ENCODE data around the gene NCAPD2. TPM values are rescaled to one million over a fixed set of nuclear protein-coding genes. Genes with fewer than 3 reads are reported as not detected.

Gene NCAPD2
- polyA plus RNA-seq, 3 donors: 62.2 to 76.7 (median 70.6) TPM

DNA sequence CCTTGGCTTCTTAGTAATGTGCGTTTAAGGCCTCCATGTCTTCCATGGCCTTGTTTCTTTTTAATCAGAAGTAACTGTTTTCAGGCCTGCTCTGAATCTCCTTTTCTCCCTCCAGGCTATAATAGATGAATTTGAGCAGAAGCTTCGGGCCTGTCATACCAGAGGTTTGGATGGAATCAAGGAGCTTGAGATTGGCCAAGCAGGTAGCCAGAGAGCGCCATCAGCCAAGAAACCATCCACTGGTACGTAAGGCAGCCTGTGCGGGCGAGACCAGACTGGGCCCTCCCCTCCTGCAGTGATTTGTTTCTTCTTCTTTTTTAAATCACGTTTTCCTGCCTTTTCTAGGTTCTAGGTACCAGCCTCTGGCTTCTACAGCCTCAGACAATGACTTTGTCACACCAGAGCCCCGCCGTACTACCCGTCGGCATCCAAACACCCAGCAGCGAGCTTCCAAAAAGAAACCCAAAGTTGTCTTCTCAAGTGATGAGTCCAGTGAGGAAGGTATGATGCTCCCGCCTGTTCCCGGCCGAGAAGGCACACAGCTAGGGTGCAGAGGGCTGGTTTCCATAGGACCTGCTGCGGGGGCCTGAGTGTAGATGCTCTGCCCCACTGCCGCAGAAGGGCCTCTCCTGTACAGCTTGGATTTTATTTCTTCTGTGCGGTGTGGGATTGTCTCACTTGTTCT, 36.8 kb downstream of the NCAPD2 start:
- DNase-seq: no peak

DNA sequence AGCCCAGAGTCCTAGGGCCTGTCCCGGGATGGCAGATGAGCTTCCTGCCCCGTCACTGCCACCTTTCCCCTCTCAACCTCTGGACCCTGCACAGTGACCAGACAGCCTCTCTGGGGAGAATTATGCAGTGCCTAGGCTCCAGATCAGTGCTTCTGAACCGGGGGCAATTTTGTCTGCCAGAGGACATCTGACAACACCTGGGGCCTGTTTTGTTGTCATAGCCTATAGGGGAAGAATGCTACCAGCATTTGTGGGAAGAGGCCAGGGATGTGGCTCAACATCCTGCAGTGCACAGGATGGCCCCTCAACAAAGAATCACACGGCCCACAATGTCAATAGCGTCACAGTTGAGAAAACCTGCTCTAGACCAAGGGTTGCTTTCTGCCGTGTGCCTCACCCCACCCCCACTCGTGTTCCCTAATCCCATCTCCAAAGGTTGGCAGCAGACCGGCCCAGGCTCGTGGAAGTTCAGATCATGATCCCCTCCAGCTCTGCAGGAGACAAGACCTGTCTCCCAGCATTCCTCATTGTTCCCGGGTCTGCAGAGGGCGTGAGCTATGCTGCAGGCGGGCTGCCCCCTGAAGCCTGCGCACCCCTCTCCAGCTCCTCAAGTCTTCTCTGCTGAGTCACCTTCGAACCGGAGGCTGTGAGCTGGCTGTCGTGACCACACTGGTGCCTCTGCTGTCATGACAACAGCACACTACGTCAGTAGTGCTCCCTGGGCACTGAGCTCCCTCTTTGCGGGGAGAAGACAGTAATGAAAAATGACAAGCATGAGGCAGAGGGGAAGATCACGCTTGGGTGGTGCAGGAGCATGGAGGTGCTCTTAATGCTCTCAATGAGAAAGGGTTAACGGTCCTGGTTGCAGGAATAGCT, 38.4 kb downstream of the NCAPD2 start:
- DNase-seq: no peak

DNA sequence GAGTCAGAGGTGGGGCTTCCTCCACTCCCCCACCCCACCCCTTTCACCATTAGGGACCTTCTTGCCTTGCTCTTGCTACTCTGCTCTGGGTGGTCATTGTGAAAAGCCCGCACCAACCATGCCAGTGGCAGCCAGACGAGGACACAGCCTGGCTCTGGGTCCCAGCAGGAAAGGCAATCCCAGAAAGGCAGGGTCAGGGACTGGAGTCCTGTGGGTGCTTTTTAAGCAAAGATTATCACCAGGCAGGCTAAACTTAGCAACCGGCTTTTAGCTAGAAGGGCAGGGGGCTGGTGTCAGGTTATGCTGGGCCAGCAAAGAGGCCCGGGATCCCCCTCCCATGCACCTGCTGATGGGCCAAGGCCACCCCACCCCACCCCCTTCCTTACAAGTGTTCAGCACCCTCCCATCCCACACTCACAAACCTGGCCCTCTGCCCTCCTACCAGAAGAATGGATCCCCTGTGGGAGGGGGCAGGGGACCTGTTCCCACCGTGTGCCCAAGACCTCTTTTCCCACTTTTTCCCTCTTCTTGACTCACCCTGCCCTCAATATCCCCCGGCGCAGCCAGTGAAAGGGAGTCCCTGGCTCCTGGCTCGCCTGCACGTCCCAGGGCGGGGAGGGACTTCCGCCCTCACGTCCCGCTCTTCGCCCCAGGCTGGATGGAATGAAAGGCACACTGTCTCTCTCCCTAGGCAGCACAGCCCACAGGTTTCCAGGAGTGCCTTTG, 39.2 kb downstream of the NCAPD2 start:
- peak; percentile 80 for DNase-seq

DNA sequence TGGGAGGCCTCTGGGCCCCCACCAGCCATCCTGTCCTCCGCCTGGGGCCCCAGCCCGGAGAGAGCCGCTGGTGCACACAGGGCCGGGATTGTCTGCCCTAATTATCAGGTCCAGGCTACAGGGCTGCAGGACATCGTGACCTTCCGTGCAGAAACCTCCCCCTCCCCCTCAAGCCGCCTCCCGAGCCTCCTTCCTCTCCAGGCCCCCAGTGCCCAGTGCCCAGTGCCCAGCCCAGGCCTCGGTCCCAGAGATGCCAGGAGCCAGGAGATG, 39.7 kb downstream of the NCAPD2 start:
- DNase-seq: no peak

DNA sequence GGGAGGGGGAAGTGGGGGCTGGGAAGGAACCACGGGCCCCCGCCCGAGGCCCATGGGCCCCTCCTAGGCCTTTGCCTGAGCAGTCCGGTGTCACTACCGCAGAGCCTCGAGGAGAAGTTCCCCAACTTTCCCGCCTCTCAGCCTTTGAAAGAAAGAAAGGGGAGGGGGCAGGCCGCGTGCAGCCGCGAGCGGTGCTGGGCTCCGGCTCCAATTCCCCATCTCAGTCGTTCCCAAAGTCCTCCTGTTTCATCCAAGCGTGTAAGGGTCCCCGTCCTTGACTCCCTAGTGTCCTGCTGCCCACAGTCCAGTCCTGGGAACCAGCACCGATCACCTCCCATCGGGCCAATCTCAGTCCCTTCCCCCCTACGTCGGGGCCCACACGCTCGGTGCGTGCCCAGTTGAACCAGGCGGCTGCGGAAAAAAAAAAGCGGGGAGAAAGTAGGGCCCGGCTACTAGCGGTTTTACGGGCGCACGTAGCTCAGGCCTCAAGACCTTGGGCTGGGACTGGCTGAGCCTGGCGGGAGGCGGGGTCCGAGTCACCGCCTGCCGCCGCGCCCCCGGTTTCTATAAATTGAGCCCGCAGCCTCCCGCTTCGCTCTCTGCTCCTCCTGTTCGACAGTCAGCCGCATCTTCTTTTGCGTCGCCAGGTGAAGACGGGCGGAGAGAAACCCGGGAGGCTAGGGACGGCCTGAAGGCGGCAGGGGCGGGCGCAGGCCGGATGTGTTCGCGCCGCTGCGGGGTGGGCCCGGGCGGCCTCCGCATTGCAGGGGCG, 40.2 kb downstream of the NCAPD2 start, which contains the start of gene GAPDH:
Gene GAPDH, plus strand, starts transcription at position 595 of the 772 bp plus-strand sequence. CDS start 316 bp downstream, outside the sequence.
- peak; percentile 97 for DNase-seq

DNA sequence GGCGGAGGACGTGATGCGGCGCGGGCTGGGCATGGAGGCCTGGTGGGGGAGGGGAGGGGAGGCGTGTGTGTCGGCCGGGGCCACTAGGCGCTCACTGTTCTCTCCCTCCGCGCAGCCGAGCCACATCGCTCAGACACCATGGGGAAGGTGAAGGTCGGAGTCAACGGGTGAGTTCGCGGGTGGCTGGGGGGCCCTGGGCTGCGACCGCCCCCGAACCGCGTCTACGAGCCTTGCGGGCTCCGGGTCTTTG, 40.7 kb downstream of the NCAPD2 start:
- DNase-seq: no peak

DNA sequence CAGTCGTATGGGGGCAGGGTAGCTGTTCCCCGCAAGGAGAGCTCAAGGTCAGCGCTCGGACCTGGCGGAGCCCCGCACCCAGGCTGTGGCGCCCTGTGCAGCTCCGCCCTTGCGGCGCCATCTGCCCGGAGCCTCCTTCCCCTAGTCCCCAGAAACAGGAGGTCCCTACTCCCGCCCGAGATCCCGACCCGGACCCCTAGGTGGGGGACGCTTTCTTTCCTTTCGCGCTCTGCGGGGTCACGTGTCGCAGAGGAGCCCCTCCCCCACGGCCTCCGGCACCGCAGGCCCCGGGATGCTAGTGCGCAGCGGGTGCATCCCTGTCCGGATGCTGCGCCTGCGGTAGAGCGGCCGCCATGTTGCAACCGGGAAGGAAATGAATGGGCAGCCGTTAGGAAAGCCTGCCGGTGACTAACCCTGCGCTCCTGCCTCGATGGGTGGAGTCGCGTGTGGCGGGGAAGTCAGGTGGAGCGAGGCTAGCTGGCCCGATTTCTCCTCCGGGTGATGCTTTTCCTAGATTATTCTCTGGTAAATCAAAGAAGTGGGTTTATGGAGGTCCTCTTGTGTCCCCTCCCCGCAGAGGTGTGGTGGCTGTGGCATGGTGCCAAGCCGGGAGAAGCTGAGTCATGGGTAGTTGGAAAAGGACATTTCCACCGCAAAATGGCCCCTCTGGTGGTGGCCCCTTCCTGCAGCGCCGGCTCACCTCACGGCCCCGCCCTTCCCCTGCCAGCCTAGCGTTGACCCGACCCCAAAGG, 41.2 kb downstream of the NCAPD2 start:
- peak; percentile 57 for DNase-seq

DNA sequence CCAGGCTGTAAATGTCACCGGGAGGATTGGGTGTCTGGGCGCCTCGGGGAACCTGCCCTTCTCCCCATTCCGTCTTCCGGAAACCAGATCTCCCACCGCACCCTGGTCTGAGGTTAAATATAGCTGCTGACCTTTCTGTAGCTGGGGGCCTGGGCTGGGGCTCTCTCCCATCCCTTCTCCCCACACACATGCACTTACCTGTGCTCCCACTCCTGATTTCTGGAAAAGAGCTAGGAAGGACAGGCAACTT, 41.7 kb downstream of the NCAPD2 start:
- DNase-seq: no peak

DNA sequence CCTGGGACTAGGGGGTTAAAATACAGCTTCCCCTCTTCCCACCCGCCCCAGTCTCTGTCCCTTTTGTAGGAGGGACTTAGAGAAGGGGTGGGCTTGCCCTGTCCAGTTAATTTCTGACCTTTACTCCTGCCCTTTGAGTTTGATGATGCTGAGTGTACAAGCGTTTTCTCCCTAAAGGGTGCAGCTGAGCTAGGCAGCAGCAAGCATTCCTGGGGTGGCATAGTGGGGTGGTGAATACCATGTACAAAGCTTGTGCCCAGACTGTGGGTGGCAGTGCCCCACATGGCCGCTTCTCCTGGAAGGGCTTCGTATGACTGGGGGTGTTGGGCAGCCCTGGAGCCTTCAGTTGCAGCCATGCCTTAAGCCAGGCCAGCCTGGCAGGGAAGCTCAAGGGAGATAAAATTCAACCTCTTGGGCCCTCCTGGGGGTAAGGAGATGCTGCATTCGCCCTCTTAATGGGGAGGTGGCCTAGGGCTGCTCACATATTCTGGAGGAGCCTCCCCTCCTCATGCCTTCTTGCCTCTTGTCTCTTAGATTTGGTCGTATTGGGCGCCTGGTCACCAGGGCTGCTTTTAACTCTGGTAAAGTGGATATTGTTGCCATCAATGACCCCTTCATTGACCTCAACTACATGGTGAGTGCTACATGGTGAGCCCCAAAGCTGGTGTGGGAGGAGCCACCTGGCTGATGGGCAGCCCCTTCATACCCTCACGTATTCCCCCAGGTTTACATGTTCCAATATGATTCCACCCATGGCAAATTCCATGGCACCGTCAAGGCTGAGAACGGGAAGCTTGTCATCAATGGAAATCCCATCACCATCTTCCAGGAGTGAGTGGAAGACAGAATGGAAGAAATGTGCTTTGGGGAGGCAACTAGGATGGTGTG, 42.3 kb downstream of the NCAPD2 start:
- DNase-seq: no peak

DNA sequence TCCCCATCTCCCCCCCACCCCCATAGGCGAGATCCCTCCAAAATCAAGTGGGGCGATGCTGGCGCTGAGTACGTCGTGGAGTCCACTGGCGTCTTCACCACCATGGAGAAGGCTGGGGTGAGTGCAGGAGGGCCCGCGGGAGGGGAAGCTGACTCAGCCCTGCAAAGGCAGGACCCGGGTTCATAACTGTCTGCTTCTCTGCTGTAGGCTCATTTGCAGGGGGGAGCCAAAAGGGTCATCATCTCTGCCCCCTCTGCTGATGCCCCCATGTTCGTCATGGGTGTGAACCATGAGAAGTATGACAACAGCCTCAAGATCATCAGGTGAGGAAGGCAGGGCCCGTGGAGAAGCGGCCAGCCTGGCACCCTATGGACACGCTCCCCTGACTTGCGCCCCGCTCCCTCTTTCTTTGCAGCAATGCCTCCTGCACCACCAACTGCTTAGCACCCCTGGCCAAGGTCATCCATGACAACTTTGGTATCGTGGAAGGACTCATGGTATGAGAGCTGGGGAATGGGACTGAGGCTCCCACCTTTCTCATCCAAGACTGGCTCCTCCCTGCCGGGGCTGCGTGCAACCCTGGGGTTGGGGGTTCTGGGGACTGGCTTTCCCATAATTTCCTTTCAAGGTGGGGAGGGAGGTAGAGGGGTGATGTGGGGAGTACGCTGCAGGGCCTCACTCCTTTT, 43.1 kb downstream of the NCAPD2 start:
- DNase-seq: no peak

DNA sequence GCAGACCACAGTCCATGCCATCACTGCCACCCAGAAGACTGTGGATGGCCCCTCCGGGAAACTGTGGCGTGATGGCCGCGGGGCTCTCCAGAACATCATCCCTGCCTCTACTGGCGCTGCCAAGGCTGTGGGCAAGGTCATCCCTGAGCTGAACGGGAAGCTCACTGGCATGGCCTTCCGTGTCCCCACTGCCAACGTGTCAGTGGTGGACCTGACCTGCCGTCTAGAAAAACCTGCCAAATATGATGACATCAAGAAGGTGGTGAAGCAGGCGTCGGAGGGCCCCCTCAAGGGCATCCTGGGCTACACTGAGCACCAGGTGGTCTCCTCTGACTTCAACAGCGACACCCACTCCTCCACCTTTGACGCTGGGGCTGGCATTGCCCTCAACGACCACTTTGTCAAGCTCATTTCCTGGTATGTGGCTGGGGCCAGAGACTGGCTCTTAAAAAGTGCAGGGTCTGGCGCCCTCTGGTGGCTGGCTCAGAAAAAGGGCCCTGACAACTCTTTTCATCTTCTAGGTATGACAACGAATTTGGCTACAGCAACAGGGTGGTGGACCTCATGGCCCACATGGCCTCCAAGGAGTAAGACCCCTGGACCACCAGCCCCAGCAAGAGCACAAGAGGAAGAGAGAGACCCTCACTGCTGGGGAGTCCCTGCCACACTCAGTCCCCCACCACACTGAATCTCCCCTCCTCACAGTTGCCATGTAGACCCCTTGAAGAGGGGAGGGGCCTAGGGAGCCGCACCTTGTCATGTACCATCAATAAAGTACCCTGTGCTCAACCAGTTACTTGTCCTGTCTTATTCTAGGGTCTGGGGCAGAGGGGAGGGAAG, 43.9 kb downstream of the NCAPD2 start:
- peak; percentile 73 for DNase-seq

DNA sequence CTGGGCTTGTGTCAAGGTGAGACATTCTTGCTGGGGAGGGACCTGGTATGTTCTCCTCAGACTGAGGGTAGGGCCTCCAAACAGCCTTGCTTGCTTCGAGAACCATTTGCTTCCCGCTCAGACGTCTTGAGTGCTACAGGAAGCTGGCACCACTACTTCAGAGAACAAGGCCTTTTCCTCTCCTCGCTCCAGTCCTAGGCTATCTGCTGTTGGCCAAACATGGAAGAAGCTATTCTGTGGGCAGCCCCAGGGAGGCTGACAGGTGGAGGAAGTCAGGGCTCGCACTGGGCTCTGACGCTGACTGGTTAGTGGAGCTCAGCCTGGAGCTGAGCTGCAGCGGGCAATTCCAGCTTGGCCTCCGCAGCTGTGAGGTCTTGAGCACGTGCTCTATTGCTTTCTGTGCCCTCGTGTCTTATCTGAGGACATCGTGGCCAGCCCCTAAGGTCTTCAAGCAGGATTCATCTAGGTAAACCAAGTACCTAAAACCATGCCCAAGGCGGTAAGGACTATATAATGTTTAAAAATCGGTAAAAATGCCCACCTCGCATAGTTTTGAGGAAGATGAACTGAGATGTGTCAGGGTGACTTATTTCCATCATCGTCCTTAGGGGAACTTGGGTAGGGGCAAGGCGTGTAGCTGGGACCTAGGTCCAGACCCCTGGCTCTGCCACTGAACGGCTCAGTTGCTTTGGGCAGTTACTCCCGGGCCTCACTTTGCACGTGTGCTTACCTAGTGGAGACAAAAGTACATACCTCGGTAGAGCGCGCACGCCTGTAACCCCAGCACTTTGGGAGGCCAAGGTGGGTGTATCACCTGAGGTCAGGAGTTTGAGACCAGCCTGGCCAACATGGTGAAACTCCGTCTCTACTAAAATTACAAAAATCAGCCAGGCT, 44.8 kb downstream of the NCAPD2 start:
- DNase-seq: no peak

DNA sequence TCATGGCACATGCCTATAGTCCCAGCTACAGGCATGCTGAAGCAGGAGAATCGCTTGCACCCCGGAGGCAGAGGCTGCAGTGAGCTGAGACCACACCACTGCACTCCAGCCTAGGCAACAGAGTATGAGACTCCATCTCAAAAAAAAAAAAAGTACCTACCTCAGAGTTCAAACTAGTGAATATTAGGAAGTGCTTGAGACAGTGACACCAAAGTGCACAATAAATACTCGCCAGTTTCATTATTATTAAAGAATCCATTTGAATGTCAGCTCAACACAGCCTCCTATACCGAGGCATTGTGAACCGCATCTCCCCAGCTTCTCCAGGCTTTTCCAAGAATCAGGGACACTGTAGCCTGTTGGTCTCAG, 45.4 kb downstream of the NCAPD2 start:
- DNase-seq: no peak

DNA sequence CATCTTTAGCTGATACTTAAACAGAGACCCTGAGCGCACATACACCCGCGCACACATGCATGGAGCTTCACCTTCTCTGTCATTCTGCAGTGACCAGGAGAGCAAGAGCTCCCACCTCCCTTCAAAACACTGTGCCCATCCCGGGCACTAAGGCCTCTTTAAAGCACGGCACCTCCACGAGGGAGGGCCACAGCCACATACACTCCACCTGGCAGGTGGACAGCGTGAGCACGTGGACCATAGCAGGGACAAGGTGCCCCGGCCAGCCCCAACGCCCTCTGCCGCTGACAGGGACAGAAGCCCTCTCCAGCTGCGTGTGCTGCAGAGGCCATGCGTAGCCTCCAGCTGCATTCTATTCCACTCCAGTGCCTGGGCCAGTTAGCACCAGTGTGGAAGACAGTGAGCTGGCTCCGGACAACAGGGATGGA, 45.8 kb downstream of the NCAPD2 start:
- DNase-seq: no peak

DNA sequence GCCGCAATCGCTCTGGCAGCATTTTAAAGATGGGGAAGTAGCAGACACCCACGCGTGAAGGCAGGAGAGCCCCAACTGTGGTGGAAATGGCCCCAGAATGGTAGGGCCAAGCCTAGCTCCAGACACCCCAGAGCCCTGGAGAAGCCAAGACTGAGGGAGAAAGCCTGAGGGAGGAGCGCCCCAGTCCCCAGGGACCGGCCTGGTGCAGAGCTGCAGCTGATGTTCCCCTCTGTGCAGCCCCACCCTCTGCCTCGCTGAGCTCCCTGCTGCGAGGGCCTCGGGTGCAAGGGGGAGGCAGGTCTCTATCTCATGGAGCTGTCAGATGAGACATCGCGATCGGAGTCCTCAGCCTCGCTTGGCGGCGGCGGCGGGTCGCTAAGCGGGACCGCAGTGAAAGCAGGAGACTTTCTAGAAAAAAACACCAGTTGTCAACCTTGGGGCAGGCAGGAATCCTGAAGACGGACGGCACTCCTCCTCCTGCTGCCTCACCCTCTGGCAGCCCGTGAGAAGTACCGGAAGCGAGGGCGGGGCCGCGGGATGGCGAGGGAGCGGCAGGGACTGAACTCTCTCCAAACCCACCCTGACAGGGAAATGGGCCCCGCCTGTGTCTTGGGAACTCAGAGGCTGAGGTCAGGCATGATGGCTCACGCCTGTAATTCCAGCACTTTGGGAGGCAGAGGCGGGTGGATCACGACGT, 46.4 kb downstream of the NCAPD2 start:
- DNase-seq: peak; percentile 88

DNA sequence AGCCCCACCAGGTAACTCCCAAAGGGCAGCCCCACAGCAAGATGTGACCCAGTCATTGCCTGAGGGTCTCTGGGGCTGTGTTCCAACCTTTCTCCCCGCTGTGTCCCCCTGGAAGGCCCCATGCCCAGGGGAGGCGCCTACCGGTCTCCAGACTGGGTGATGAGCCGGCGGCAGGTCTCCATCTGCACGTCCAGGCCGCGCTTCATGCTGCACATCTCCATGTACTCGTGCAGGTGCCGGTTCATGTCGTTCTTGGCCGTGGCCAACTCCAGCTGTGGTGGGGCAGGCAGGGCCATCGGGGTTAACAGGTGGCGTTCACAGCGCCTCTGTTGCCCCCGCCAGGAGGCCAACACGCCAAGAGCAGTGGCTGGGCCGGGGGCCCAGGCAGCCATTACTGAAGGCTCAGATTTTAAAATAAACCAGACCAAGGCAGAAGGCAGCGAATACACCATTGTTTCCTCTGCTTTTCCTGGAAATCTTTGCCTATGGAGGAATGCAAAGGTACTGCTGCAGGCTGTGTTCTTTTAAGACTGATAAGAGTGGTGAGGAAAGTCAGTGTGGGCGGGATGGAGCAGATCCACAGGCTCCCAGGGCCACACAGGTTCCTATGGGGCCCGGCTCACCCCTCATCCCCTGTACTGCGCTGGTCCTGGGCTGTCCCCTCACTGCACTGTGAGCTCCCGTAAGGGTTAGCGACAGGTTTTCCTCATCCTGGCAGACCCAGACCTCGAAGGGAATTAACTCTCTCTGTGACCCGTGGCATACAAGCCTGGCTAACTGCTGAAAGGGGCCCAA, 47.7 kb downstream of the NCAPD2 start:
- no peak for DNase-seq
